Pancreas (tissue), 10 donors: ENCODE results near the gene MAT2B. TPM values are rescaled to one million over a fixed set of nuclear protein-coding genes. Genes with fewer than 3 reads are reported as not detected.

ENCODE experiments used
- ATAC-seq, 4 donors: fragments of 200-7000 bp; cut with Tn5 transposase; one replicate each; pipeline versions ENCODE4 v1.8.0 to v1.9.1; 2020; ENCODE audit warnings: mild to moderate bottlenecking in 4 of 4, moderate library complexity in 4 of 4
- DNase-seq, 6 donors: peaks; one replicate each; pipeline ENCODE4 v3.0.0-alpha.2; 2020
- FAIRE-seq: peaks from 2 replicates; lab custom pipeline; 2012; peaks lifted over from hg19 to GRCh38; lab: Jason Lieb, UNC
- H3K27ac ChIP-seq, 4 donors: fragments of 200-600 bp; sonication (generic); 1 replicate in 3 of 4; 2 replicates in 1 of 4; pipeline versions ENCODE4 v1.5.0 to v1.8.0; 2020
- H3K27me3 ChIP-seq, 4 donors: fragments of 200-600 bp; one replicate each; pipeline ENCODE4 v1.8.0; 2021
- H3K36me3 ChIP-seq, 3 donors: fragments of 200-600 bp; sonication (generic) in 1 of 3; one replicate each; pipeline versions ENCODE4 v1.5.0 to v1.8.0; 2020 to 2021
- H3K4me1 ChIP-seq, 3 donors: fragments of 200-600 bp; one replicate each; pipeline ENCODE4 v1.8.0; 2021
- H3K4me3 ChIP-seq, 4 donors: fragments of 200-600 bp; sonication (generic) in 2 of 4; one replicate each; pipeline versions ENCODE4 v1.5.0 to v1.8.0; 2020 to 2021
- H3K9me3 ChIP-seq, 4 donors: fragments of 200-600 bp; one replicate each; pipeline ENCODE4 v1.8.0; 2021
- WGBS, 2 donors: extraction: QIAGEN DNeasy Blood & Tissue Kit; methylation state at CpG; one replicate each; pipeline ENCODE4 v1.1.7; 2013; 5-methylcytosine and 5-hydroxymethylcytosine counted together
- intact Hi-C, 3 donors: fragments of 100-400 bp; cut with DNase I; formaldehyde crosslinking; loops; one replicate each; pipeline versions ENCODE4 v1.11.1 to v1.14.2; 2022
- polyA plus RNA-seq, 2 donors: library from polyadenylated mRNA; stranded (reverse); fragments of 200-250 nt; gene quantifications; one replicate each; pipeline ENCODE4 v1.2.3, GENCODE V29; 2013
- total RNA-seq, 6 donors: library from RNA; stranded (reverse); fragmentation: NEBNext Ultra II Directional in 4 of 6; extraction: Animal tissue kit (Norgen Biotek cat#: 25700) in 4 of 6; gene quantifications; one replicate each; pipeline versions ENCODE4 v1.2.1 to v1.2.4, GENCODE V29; 2021 to 2023
- TF ChIP-seq, protein P1 (sequence below), 4 donors: fragments of 200-600 bp; sonication (generic) in 3 of 4; IDR thresholded peaks; one replicate each; pipeline versions ENCODE4 v1.5.0 to v1.8.0; 2021; ENCODE audit warnings: antibody characterized with exemption in 4 of 4
- donor health status: healthy with polysubstance abuse.
- donor health status: DM: no; HTN: no; CAD: no; lungs with moderate emphysema.
- donor health status: DM: no; HTN: no; CAD: no.
- donor health status: control.
- donor health status: control.
- donor health status: Bipolar disorder and iron deficiency.
- donor health status: DM: yes; HTN: yes; CAD: no.
- donor health status: DM: no; HTN: no; CAD: no.
- donor health status: DM: no; HTN: no; CAD: no.
- donor health status: DM: yes; HTN: yes; CAD: no.

The MAT2B gene
- total and polyA plus RNA-seq, 8 donors: 9.2 to 34.6 (median 15.9) TPM

- WGBS, 2 donors: 0% methylated on average over 12 of the region's 12 CpGs
- H3K27me3 ChIP-seq: no peaks in the 10 kb centered on the region
- TF ChIP-seq, protein P1, sequence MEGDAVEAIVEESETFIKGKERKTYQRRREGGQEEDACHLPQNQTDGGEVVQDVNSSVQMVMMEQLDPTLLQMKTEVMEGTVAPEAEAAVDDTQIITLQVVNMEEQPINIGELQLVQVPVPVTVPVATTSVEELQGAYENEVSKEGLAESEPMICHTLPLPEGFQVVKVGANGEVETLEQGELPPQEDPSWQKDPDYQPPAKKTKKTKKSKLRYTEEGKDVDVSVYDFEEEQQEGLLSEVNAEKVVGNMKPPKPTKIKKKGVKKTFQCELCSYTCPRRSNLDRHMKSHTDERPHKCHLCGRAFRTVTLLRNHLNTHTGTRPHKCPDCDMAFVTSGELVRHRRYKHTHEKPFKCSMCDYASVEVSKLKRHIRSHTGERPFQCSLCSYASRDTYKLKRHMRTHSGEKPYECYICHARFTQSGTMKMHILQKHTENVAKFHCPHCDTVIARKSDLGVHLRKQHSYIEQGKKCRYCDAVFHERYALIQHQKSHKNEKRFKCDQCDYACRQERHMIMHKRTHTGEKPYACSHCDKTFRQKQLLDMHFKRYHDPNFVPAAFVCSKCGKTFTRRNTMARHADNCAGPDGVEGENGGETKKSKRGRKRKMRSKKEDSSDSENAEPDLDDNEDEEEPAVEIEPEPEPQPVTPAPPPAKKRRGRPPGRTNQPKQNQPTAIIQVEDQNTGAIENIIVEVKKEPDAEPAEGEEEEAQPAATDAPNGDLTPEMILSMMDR (IDR thresholded peaks at IDR 0.05): no peak
- peaks cover 0 to 6% (median 0%) of the 10 kb centered on the region in 3 donors for H3K36me3 ChIP-seq
- peak overlapping the region; percentile 60 to 85 (median 72) for H3K4me3 ChIP-seq
- intact Hi-C loops: no loop called here
- peak overlapping the region; percentile 90 to 97 (median 93) for H3K27ac ChIP-seq
- H3K9me3 ChIP-seq: no peaks in the 10 kb centered on the region
- H3K4me1 ChIP-seq: peaks cover 0 to 22% (median 15%) of the 10 kb centered on the region in 3 donors
- FAIRE-seq (no peak), ATAC-seq (peak; percentile 10 to 22 (median 17)), DNase-seq (no peak)
Observed at GRCh38 chr5:163459462-163459818, 46.0 kb upstream of the MAT2B start.

DNA sequence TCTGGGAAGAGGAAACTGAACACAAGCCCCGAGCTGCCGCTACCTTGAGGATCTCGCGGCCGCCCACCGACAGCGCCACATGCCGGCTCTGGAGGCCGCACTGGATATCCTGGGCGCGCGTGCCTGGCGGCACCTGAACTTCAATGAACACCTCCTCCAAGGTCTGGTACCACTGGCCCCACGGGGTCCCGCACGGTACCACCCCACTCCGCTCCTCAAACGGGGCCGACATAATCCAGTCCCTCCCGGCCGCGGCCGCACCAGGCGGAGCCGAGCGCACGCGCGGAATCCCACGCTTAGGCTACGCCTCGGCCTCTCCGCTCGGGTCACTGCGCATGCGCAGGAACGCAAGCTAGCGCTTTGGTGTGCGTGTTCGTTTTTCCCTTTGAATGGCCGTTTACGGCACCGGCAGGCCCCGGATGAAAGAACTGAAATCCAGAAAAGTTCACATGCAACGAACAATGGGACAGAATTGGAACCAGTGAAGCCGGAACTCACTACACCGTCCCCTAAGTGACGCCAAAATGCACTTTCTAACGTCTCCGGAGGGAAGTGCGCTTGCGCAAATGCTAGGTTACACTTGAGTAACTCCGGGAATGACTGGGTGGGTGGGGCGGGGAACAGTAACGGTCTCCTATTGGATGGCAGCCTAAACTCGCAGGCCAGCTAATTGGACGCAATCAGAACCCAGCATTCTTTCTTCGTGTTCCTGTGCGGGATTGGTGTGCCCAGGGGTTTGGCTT lies 45.4 kb upstream of the MAT2B start, which contains the start of gene NUDCD2:
TSS of gene NUDCD2 (minus strand) at position 284 of the 743 bp plus-strand sequence. CDS start at position 232, 52 bp downstream.
- Histone ChIP-seq H3K27me3 (peaks cover 0 to 3% (median 0%) of the 10 kb centered on the region in 4 donors), H3K4me1 (peaks cover 0 to 22% (median 15%) of the 10 kb centered on the region in 3 donors), H3K36me3 (peaks cover 0 to 4% (median 0%) of the 10 kb centered on the region in 3 donors), H3K4me3 (peak within 1 kb of the TSS; percentile 60 to 85 (median 72)), H3K27ac (peak within 1 kb of the TSS; percentile 90 to 97 (median 93)), H3K9me3 (no peaks in the 10 kb centered on the region)
- peak; percentile 93 to 100 (median 96) for DNase-seq
- TF ChIP-seq, protein P1 (IDR thresholded peaks at IDR 0.05): no peak
- WGBS, 2 donors: 0% methylated on average over 59 of the region's 59 CpGs
- intact Hi-C loops: no loop called here
- no peak for FAIRE-seq
- ATAC-seq: peak; percentile 87 to 93 (median 90)

GRCh38 chr5:163460562-163461171 lies 44.8 kb upstream of the MAT2B start, which contains the start of gene HMMR:
TSS of gene HMMR (plus strand) at chr5:163460632. CDS start at chr5:163460693, 61 bp downstream.
- TF ChIP-seq, protein P1 (IDR thresholded peaks at IDR 0.05): no peak
- no peaks in the 10 kb centered on the region for H3K9me3 ChIP-seq
- ATAC-seq: no peak
- intact Hi-C loops: no loop called here
- WGBS, 2 donors: 0% methylated on average over 23 of the region's 23 CpGs
- H3K27me3 ChIP-seq: peaks cover 0 to 3% (median 0%) of the 10 kb centered on the region in 4 donors
- peak within 1 kb of the TSS; percentile 90 to 97 (median 93) for H3K27ac ChIP-seq
- DNase-seq: peak in 1 of 6 donors; percentile 21
- no peak for FAIRE-seq
- no peaks in the 10 kb centered on the region for H3K36me3 ChIP-seq
- H3K4me3 ChIP-seq: peak within 1 kb of the TSS; percentile 60 to 85 (median 72)
- peaks cover 0 to 22% (median 15%) of the 10 kb centered on the region in 3 donors for H3K4me1 ChIP-seq

GRCh38 chr5:163463063-163463435 lies 42.4 kb upstream of the MAT2B start:
- Histone ChIP-seq H3K27ac (no peak overlapping the region), H3K27me3 (peaks cover 0 to 3% (median 0%) of the 10 kb centered on the region in 4 donors), H3K36me3 (no peaks in the 10 kb centered on the region), H3K4me3 (no peak overlapping the region), H3K4me1 (peaks cover 0 to 16% (median 9%) of the 10 kb centered on the region in 3 donors), H3K9me3 (no peaks in the 10 kb centered on the region)
- TF ChIP-seq, protein P1 (IDR thresholded peaks at IDR 0.05): no peak
- no peak for ATAC-seq
- intact Hi-C loops: no loop called here
- FAIRE-seq: no peak
- DNase-seq: no peak
